Activated CD8-positive, alpha-beta memory T cell treated with anti-CD3 and anti-CD28 coated beads, Interleukin-2, amount 50 U/mL, for 4 hours (primary cell): ENCODE results near the gene H3-3A.
A peak's percentile ranks its signal among the peaks of the same experiment; 100 is the strongest.

Source experiments
- DNase-seq: peaks from one replicate; pipeline ENCODE4 v3.0.0-alpha.2; 2020

Gene H3-3A

GRCh38 chr1:226062558-226063223 lies at the start of gene H3-3A:
TSS of gene H3-3A (plus strand) at chr1:226062716. CDS start at chr1:226064352, 1,636 bp downstream.
- peak; percentile 99 for DNase-seq

GRCh38 chr1:226017070-226017469 lies 45.4 kb upstream of the H3-3A start:
- no peak for DNase-seq

- DNase-seq, result no peak
These were observed 42.9 kb upstream of the H3-3A start for GRCh38 chr1:226019572-226019971.

GRCh38 chr1:226021401-226021800 lies 41.1 kb upstream of the H3-3A start:
- no peak for DNase-seq

GRCh38 chr1:226021801-226022200 lies 40.7 kb upstream of the H3-3A start:
- no peak for DNase-seq

- no peak for DNase-seq
These were observed 38.8 kb upstream of the H3-3A start for GRCh38 chr1:226023735-226024134.

GRCh38 chr1:226026833-226027232 lies 35.7 kb upstream of the H3-3A start:
- no peak for DNase-seq

GRCh38 chr1:226027538-226028217 lies 34.8 kb upstream of the H3-3A start:
- DNase-seq, result no peak

GRCh38 chr1:226029093-226029496 lies 33.4 kb upstream of the H3-3A start:
- DNase-seq, result no peak

- DNase-seq, result no peak
These were observed 32.8 kb upstream of the H3-3A start for GRCh38 chr1:226029568-226030225.

GRCh38 chr1:226033582-226033981 lies 28.9 kb upstream of the H3-3A start:
- DNase-seq, result no peak

- DNase-seq, result no peak
These were observed 28.5 kb upstream of the H3-3A start for GRCh38 chr1:226033991-226034390.

GRCh38 chr1:226034482-226034881 lies 28.0 kb upstream of the H3-3A start:
- DNase-seq, result no peak

- no peak for DNase-seq
These were observed 26.6 kb upstream of the H3-3A start for GRCh38 chr1:226035915-226036314.

GRCh38 chr1:226038661-226039060 lies 23.9 kb upstream of the H3-3A start:
- DNase-seq, result no peak

GRCh38 chr1:226041419-226041818 lies 21.1 kb upstream of the H3-3A start:
- no peak for DNase-seq

- DNase-seq, result no peak
These were observed 17.9 kb upstream of the H3-3A start for GRCh38 chr1:226044514-226045101.

- DNase-seq, result no peak
These were observed 16.3 kb upstream of the H3-3A start for GRCh38 chr1:226046240-226046639.

GRCh38 chr1:226047495-226047894 lies 15.0 kb upstream of the H3-3A start:
- DNase-seq, result no peak

GRCh38 chr1:226048886-226049285 lies 13.6 kb upstream of the H3-3A start:
- no peak for DNase-seq

GRCh38 chr1:226050133-226050532 lies 12.4 kb upstream of the H3-3A start:
- DNase-seq, result no peak

- no peak for DNase-seq
These were observed 11.2 kb upstream of the H3-3A start for GRCh38 chr1:226051365-226051764.

- DNase-seq, result no peak
These were observed 10.5 kb upstream of the H3-3A start for GRCh38 chr1:226052061-226052460.
